Neural cell (in vitro differentiated cells): ENCODE results near the gene PID1. TPM values are rescaled to one million over a fixed set of nuclear protein-coding genes. Genes with fewer than 3 reads are reported as not detected.
A peak's percentile ranks its signal among the peaks of the same experiment; 100 is the strongest.

Source experiments
- H2AFZ ChIP-seq: fragments of 200-600, 300-800 bp; sonication (generic), shearing (Covaris generic); 2 replicates; pipeline ENCODE4 v1.6.0; 2014; ENCODE audit warnings: low read depth, mild to moderate bottlenecking, antibody characterized with exemption, low read length, moderate library complexity
- H3F3A ChIP-seq: fragments of 200-600 bp; shearing (Covaris generic); 2 replicates; pipeline ENCODE4 v1.6.1; 2016; ENCODE audit warnings: mild to moderate bottlenecking, moderate library complexity, mixed read lengths, antibody characterized with exemption, low read length; ENCODE audit not compliant: insufficient read depth, poor library complexity, severe bottlenecking
- H3K27ac ChIP-seq: fragments of 200-600, 300-800 bp; sonication (generic), shearing (Covaris generic); 2 replicates; pipeline ENCODE4 v1.5.1; 2014; ENCODE audit warnings: mild to moderate bottlenecking, low read length, moderate library complexity
- H3K27me3 ChIP-seq: fragments of 300-800, 200-600 bp; sonication (generic), shearing (Covaris generic); 2 replicates; pipeline ENCODE4 v1.6.0; 2014; ENCODE audit warnings: mild to moderate bottlenecking, low read depth, low read length, moderate library complexity; ENCODE audit not compliant: insufficient read depth
- H3K36me3 ChIP-seq: fragments of 300-800, 200-600 bp; sonication (generic), shearing (Covaris generic); 2 replicates; pipeline ENCODE4 v1.5.1; 2014; ENCODE audit warnings: mild to moderate bottlenecking, antibody characterized with exemption, low read length, moderate library complexity; ENCODE audit not compliant: insufficient read depth
- H3K4me2 ChIP-seq: fragments of 300-800, 200-600 bp; sonication (generic), shearing (Covaris generic); 2 replicates; pipeline ENCODE4 v1.6.0; 2014; ENCODE audit warnings: mild to moderate bottlenecking, low read length
- H3K4me3 ChIP-seq: fragments of 300-800, 200-600 bp; sonication (generic), shearing (Covaris generic); 2 replicates; pipeline ENCODE4 v1.5.1; 2014; ENCODE audit warnings: mild to moderate bottlenecking, low read length, moderate library complexity
- H3K79me2 ChIP-seq: fragments of 200-600 bp; shearing (Covaris generic); replicated peaks from 2 replicates; pipeline ENCODE4 v1.6.0; 2014; ENCODE audit warnings: mild to moderate bottlenecking, low read length, moderate library complexity; ENCODE audit not compliant: insufficient read depth
- H3K9ac ChIP-seq: fragments of 300-800, 200-600 bp; sonication (generic), shearing (Covaris generic); 2 replicates; pipeline ENCODE4 v1.6.1; 2016; ENCODE audit warnings: mild to moderate bottlenecking, low read length, mixed read lengths
- H3K9me2 ChIP-seq: fragments of 200-600 bp; shearing (Covaris generic); 2 replicates; pipeline ENCODE4 v1.6.1; 2016; ENCODE audit warnings: mild to moderate bottlenecking, low read length, mixed read lengths; ENCODE audit not compliant: insufficient read depth
- H3K9me3 ChIP-seq: fragments of 200-600, 300-800 bp; sonication (generic), shearing (Covaris generic); 2 replicates; pipeline ENCODE4 v1.6.1; 2016; ENCODE audit warnings: mild to moderate bottlenecking, mixed run types, low read length, moderate library complexity, mixed read lengths
- H4K20me1 ChIP-seq: fragments of 200-600 bp; shearing (Covaris generic); 2 replicates; pipeline ENCODE4 v1.6.1; 2016; ENCODE audit warnings: mild to moderate bottlenecking, mixed run types; ENCODE audit not compliant: insufficient read depth
- EP300 ChIP-seq: fragments of 450-650 bp; conservative IDR thresholded peaks from 2 replicates; pipeline ENCODE4 v1.6.1; 2014; ENCODE audit warnings: antibody characterized with exemption, mild to moderate bottlenecking, moderate library complexity; ENCODE audit not compliant: poor library complexity, severe bottlenecking
- EZH2 ChIP-seq: fragments of 200-600, 300-800 bp; shearing (Covaris generic), sonication (generic); IDR thresholded peaks from 2 replicates; pipeline ENCODE4 v1.6.1; 2014; ENCODE audit warnings: antibody characterized with exemption, low read length, borderline replicate concordance, mild to moderate bottlenecking; ENCODE audit not compliant: insufficient read depth, poor library complexity, severe bottlenecking
- MXI1 ChIP-seq: fragments of 450-650 bp; conservative IDR thresholded peaks from 2 replicates; pipeline ENCODE4 v1.6.1; 2014; ENCODE audit warnings: antibody characterized with exemption, mild to moderate bottlenecking; ENCODE audit not compliant: poor library complexity, severe bottlenecking
- POLR2AphosphoS5 ChIP-seq: IDR thresholded peaks from 2 replicates; pipeline ENCODE4 v1.6.1; 2012
- RAD21 ChIP-seq: fragments of 450-650 bp; conservative IDR thresholded peaks from 2 replicates; pipeline ENCODE4 v1.6.1; 2014; ENCODE audit warnings: antibody characterized with exemption, mild to moderate bottlenecking, moderate library complexity
- REST ChIP-seq: IDR thresholded peaks from 2 replicates; pipeline ENCODE4 v1.6.1; 2012; ENCODE audit warnings: borderline replicate concordance
- SMC3 ChIP-seq: fragments of 450-650 bp; conservative IDR thresholded peaks from 2 replicates; pipeline ENCODE4 v1.6.1; 2014; ENCODE audit warnings: antibody characterized with exemption, mild to moderate bottlenecking, moderate library complexity; ENCODE audit not compliant: poor library complexity
- TAF1 ChIP-seq: IDR thresholded peaks from 2 replicates; pipeline ENCODE4 v1.6.1; 2012; ENCODE audit warnings: low read depth
- polyA plus RNA-seq: library from polyadenylated mRNA; depleted of rRNA; stranded (reverse); fragments of >200 nt; gene quantifications from 2 replicates; pipeline ENCODE4 v1.2.3, GENCODE V29; 2014
- TF ChIP-seq, protein P1 (sequence below): fragments of 450-650 bp; IDR thresholded peaks from 2 replicates; pipeline ENCODE4 v1.5.1; 2014; ENCODE audit warnings: antibody characterized with exemption, mild to moderate bottlenecking, moderate library complexity; ENCODE audit not compliant: poor library complexity, severe bottlenecking

Gene PID1
- polyA plus RNA-seq, 1 donor from 2014 or later: 11.0 TPM

GRCh38 chr2:229273723-229274338 is 2.7 kb upstream of the PID1 start:
- Histone ChIP-seq H4K20me1 (no peaks in the 10 kb centered on the region), H3K9ac (peak overlapping the region; percentile 27), H3K79me2 (no peaks in the 10 kb centered on the region), H3K9me2 (no peaks in the 10 kb centered on the region), H3K27me3 (no peaks in the 10 kb centered on the region), H3K9me3 (no peaks in the 10 kb centered on the region), H3F3A (no peaks in the 10 kb centered on the region), H3K4me2 (no peak overlapping the region), H3K4me3 (peak overlapping the region; percentile 27), H3K27ac (peak overlapping the region; percentile 13), H2AFZ (peak overlapping the region; percentile 48), H3K36me3 (no peaks in the 10 kb centered on the region)
- TF ChIP-seq MXI1 (no peak), TAF1 (no peak), SMC3 (peak; percentile 95), POLR2AphosphoS5 (no peak), EP300 (no peak), REST (peak; percentile 62), RAD21 (peak; percentile 91), EZH2 (no peak)
- TF ChIP-seq, protein P1, sequence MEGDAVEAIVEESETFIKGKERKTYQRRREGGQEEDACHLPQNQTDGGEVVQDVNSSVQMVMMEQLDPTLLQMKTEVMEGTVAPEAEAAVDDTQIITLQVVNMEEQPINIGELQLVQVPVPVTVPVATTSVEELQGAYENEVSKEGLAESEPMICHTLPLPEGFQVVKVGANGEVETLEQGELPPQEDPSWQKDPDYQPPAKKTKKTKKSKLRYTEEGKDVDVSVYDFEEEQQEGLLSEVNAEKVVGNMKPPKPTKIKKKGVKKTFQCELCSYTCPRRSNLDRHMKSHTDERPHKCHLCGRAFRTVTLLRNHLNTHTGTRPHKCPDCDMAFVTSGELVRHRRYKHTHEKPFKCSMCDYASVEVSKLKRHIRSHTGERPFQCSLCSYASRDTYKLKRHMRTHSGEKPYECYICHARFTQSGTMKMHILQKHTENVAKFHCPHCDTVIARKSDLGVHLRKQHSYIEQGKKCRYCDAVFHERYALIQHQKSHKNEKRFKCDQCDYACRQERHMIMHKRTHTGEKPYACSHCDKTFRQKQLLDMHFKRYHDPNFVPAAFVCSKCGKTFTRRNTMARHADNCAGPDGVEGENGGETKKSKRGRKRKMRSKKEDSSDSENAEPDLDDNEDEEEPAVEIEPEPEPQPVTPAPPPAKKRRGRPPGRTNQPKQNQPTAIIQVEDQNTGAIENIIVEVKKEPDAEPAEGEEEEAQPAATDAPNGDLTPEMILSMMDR: peak; percentile 94

GRCh38 chr2:229273006-229273722 is 2.1 kb upstream of the PID1 start:
- Histone ChIP-seq H3K4me3 (no peak overlapping the region), H4K20me1 (no peaks in the 10 kb centered on the region), H3K27ac (no peak overlapping the region), H3K4me2 (no peak overlapping the region), H3K79me2 (no peaks in the 10 kb centered on the region), H3K9me2 (no peaks in the 10 kb centered on the region), H3F3A (no peaks in the 10 kb centered on the region), H3K36me3 (no peaks in the 10 kb centered on the region), H3K27me3 (no peaks in the 10 kb centered on the region), H2AFZ (no peak overlapping the region), H3K9me3 (no peaks in the 10 kb centered on the region), H3K9ac (no peak overlapping the region)
- no peak for TF ChIP-seq EZH2
- no peak for TF ChIP-seq SMC3
- TF ChIP-seq REST: no peak
- no peak for TF ChIP-seq MXI1
- TF ChIP-seq EP300: no peak
- TF ChIP-seq, protein P1: no peak
- no peak for TF ChIP-seq TAF1
- TF ChIP-seq RAD21: no peak
- no peak for TF ChIP-seq POLR2AphosphoS5
